SK-N-SH (cell line): ENCODE data around the gene KIF6. TPM values are rescaled to one million over a fixed set of nuclear protein-coding genes. Genes with fewer than 3 reads are reported as not detected.

ENCODE experiments used
- CTCF ChIA-PET: fragments of 300-600, 350-600 bp; formaldehyde crosslinking; extraction: SDS; loops from one replicate; lab custom pipeline; 2021; lab: Yijun Ruan, JAX
- POLR2A ChIA-PET: fragments of 350-600 bp; sonication (Branson Sonifier 250); formaldehyde crosslinking; extraction: SDS; loops from one replicate; lab custom pipeline; 2020; ENCODE audit warnings: antibody characterized with exemption, inconsistent platforms; lab: Yijun Ruan, JAX
- DNase-seq: peaks from one replicate; pipeline ENCODE4 v3.0.0; 2012
- H2AFZ ChIP-seq: fragments of 200-600 bp; sonication (generic); 2 replicates; pipeline ENCODE4 v1.8.1; 2016; ENCODE audit warnings: antibody characterized with exemption, mild to moderate bottlenecking, low read depth
- H3F3A ChIP-seq: fragments of 200-600 bp; sonication (generic); replicated peaks from 2 replicates; pipeline ENCODE3; 2016; ENCODE audit warnings: antibody characterized with exemption, mild to moderate bottlenecking; ENCODE audit not compliant: insufficient read depth
- H3K27ac ChIP-seq, 2 experiments: fragments of 200-500 bp in 1 of 2; fragments of 200-600 bp in 1 of 2; sonication (Bioruptor generic) in 1 of 2; sonication (generic), shearing (Covaris generic) in 1 of 2; 2 replicates each; pipeline versions ENCODE4 v1.5.1 to v1.6.1; 2014 to 2016; ENCODE audit warnings: low read depth in 2 of 2, inconsistent platforms in 1 of 2, low read length in 1 of 2, mild to moderate bottlenecking in 1 of 2, mixed read lengths in 1 of 2
- H3K27me3 ChIP-seq: fragments of 200-600 bp; sonication (generic), shearing (Covaris generic); 2 replicates; pipeline ENCODE4 v1.6.1; 2016; ENCODE audit warnings: mixed run types; ENCODE audit not compliant: insufficient read depth
- H3K36me3 ChIP-seq, 2 experiments: fragments of 200-500 bp in 1 of 2; fragments of 200-600 bp in 1 of 2; sonication (Bioruptor generic) in 1 of 2; sonication (generic) in 1 of 2; replicated peaks in 1 of 2; 2 replicates each; pipeline versions ENCODE3 to v1.5.1; 2014 to 2016; ENCODE audit warnings: low read length in 1 of 2, mild to moderate bottlenecking in 1 of 2; ENCODE audit not compliant: insufficient read depth in 2 of 2, control insufficient read depth in 1 of 2
- H3K4me1 ChIP-seq, 2 experiments: fragments of 200-500 bp in 1 of 2; fragments of 200-600 bp in 1 of 2; sonication (Bioruptor generic) in 1 of 2; sonication (generic), shearing (Covaris generic) in 1 of 2; 2 replicates each; pipeline versions ENCODE4 v1.5.1 to v1.6.1; 2014 to 2016; ENCODE audit warnings: low read depth in 1 of 2, low read length in 1 of 2, mixed run types in 1 of 2; ENCODE audit not compliant: insufficient read depth in 2 of 2, control insufficient read depth in 1 of 2
- H3K4me2 ChIP-seq: fragments of 200-600 bp; sonication (generic), shearing (Covaris generic); 2 replicates; pipeline ENCODE4 v1.6.1; 2017; ENCODE audit warnings: mixed run types
- H3K4me3 ChIP-seq, 2 experiments: fragments of 200-500 bp in 1 of 2; fragments of 200-600 bp in 1 of 2; sonication (Bioruptor generic) in 1 of 2; sonication (generic), shearing (Covaris generic) in 1 of 2; 2 replicates each; pipeline versions ENCODE4 v1.5.1 to v1.8.1; 2014 to 2016; ENCODE audit warnings: low read depth in 2 of 2, inconsistent platforms in 1 of 2, low read length in 1 of 2, mild to moderate bottlenecking in 1 of 2, mixed read lengths in 1 of 2, moderate library complexity in 1 of 2
- H3K79me2 ChIP-seq: fragments of 200-600 bp; sonication (generic); 2 replicates; pipeline ENCODE4 v1.8.1; 2017; ENCODE audit warnings: mild to moderate bottlenecking; ENCODE audit not compliant: insufficient read depth
- H3K9ac ChIP-seq: fragments of 200-600 bp; sonication (generic); 2 replicates; pipeline ENCODE4 v1.6.1; 2017; ENCODE audit warnings: mixed run types
- H3K9me2 ChIP-seq: fragments of 200-600 bp; sonication (generic); 2 replicates; pipeline ENCODE4 v1.6.1; 2017; ENCODE audit warnings: mixed run types
- H3K9me3 ChIP-seq: fragments of 200-600 bp; sonication (generic); 2 replicates; pipeline ENCODE4 v1.6.1; 2017; ENCODE audit warnings: mixed run types, mild to moderate bottlenecking, moderate library complexity
- H4K20me1 ChIP-seq: fragments of 200-600 bp; sonication (generic); 2 replicates; pipeline ENCODE4 v1.6.1; 2017; ENCODE audit warnings: mild to moderate bottlenecking, mixed run types; ENCODE audit not compliant: insufficient read depth
- JUND ChIP-seq: IDR thresholded peaks from 2 replicates; pipeline ENCODE4 v1.4.0; 2012
- POLR2AphosphoS5 ChIP-seq: IDR thresholded peaks from 2 replicates; pipeline ENCODE4 v1.6.1; 2012; ENCODE audit warnings: low read depth, low read length
- RFX5 ChIP-seq: IDR thresholded peaks from 2 replicates; pipeline ENCODE4 v1.6.1; 2012; ENCODE audit warnings: mild to moderate bottlenecking, improper control_type of control experiment, low read length
- SIN3A ChIP-seq: IDR thresholded peaks from 2 replicates; pipeline ENCODE4 v1.6.1; 2012; ENCODE audit warnings: low read depth, mild to moderate bottlenecking, low read length, moderate library complexity, borderline replicate concordance
- WGBS: methylation state at CpG from one replicate; pipeline ENCODE4 v1.1.6; 2017; ENCODE audit warnings: low lambda C conversion rate; 5-methylcytosine and 5-hydroxymethylcytosine counted together
- polyA plus RNA-seq, 3 experiments: library from polyadenylated mRNA; depleted of rRNA; stranded (reverse); fragments of >200 nt; gene quantifications; 2 replicates each; pipeline ENCODE4 v1.2.3, GENCODE V29; 2012
- TF ChIP-seq, protein P1 (sequence below): IDR thresholded peaks from 2 replicates; pipeline ENCODE4 v1.6.1; 2012; ENCODE audit warnings: mild to moderate bottlenecking, low read depth, low read length, moderate library complexity
- TF ChIP-seq, protein P2 (sequence below): fragments of 200-600 bp; sonication (generic); IDR thresholded peaks from 2 replicates; pipeline ENCODE4 v1.6.1; 2017; ENCODE audit warnings: antibody characterized with exemption, mild to moderate bottlenecking, moderate library complexity
- TF ChIP-seq, protein P3 (sequence below): IDR thresholded peaks from 2 replicates; pipeline ENCODE4 v1.4.0; 2012; ENCODE audit warnings: low read depth, borderline replicate concordance
- TF ChIP-seq, protein P4 (sequence below): IDR thresholded peaks from 2 replicates; pipeline ENCODE4 v1.4.0; 2012; ENCODE audit warnings: low read depth, borderline replicate concordance

KIF6 gene
- polyA plus RNA-seq, 1 of the 3 experiments (the other 2 are of a cell fraction): 0.13 TPM

DNA sequence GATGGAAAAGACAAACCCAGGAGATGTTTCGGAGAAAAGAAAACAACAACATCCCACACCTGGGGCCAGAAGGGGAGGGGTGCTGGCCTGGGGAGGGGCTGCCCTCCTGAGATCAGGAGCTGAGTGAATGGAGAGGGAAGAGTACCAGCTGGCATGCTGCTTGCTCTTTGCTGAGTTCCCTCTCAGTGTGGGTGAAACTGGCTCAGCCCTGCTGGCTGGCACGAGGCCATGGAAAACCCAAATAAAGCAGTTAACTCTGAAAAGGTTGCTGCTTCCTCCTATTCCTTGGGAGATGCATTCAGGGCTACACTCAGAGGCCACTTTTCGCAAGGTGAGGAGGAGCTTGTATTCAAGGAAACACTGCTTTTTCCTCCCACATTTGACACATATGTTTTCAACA is 394.7 kb downstream of the KIF6 start (continued):
- TF ChIP-seq, protein P1, sequence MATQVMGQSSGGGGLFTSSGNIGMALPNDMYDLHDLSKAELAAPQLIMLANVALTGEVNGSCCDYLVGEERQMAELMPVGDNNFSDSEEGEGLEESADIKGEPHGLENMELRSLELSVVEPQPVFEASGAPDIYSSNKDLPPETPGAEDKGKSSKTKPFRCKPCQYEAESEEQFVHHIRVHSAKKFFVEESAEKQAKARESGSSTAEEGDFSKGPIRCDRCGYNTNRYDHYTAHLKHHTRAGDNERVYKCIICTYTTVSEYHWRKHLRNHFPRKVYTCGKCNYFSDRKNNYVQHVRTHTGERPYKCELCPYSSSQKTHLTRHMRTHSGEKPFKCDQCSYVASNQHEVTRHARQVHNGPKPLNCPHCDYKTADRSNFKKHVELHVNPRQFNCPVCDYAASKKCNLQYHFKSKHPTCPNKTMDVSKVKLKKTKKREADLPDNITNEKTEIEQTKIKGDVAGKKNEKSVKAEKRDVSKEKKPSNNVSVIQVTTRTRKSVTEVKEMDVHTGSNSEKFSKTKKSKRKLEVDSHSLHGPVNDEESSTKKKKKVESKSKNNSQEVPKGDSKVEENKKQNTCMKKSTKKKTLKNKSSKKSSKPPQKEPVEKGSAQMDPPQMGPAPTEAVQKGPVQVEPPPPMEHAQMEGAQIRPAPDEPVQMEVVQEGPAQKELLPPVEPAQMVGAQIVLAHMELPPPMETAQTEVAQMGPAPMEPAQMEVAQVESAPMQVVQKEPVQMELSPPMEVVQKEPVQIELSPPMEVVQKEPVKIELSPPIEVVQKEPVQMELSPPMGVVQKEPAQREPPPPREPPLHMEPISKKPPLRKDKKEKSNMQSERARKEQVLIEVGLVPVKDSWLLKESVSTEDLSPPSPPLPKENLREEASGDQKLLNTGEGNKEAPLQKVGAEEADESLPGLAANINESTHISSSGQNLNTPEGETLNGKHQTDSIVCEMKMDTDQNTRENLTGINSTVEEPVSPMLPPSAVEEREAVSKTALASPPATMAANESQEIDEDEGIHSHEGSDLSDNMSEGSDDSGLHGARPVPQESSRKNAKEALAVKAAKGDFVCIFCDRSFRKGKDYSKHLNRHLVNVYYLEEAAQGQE: no peak
- TF ChIP-seq SIN3A (no peak), JUND (no peak)
- TF ChIP-seq, protein P2, sequence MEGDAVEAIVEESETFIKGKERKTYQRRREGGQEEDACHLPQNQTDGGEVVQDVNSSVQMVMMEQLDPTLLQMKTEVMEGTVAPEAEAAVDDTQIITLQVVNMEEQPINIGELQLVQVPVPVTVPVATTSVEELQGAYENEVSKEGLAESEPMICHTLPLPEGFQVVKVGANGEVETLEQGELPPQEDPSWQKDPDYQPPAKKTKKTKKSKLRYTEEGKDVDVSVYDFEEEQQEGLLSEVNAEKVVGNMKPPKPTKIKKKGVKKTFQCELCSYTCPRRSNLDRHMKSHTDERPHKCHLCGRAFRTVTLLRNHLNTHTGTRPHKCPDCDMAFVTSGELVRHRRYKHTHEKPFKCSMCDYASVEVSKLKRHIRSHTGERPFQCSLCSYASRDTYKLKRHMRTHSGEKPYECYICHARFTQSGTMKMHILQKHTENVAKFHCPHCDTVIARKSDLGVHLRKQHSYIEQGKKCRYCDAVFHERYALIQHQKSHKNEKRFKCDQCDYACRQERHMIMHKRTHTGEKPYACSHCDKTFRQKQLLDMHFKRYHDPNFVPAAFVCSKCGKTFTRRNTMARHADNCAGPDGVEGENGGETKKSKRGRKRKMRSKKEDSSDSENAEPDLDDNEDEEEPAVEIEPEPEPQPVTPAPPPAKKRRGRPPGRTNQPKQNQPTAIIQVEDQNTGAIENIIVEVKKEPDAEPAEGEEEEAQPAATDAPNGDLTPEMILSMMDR: no peak
- TF ChIP-seq, protein P3, sequence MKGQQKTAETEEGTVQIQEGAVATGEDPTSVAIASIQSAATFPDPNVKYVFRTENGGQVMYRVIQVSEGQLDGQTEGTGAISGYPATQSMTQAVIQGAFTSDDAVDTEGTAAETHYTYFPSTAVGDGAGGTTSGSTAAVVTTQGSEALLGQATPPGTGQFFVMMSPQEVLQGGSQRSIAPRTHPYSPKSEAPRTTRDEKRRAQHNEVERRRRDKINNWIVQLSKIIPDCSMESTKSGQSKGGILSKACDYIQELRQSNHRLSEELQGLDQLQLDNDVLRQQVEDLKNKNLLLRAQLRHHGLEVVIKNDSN: no peak
- TF ChIP-seq, protein P4, sequence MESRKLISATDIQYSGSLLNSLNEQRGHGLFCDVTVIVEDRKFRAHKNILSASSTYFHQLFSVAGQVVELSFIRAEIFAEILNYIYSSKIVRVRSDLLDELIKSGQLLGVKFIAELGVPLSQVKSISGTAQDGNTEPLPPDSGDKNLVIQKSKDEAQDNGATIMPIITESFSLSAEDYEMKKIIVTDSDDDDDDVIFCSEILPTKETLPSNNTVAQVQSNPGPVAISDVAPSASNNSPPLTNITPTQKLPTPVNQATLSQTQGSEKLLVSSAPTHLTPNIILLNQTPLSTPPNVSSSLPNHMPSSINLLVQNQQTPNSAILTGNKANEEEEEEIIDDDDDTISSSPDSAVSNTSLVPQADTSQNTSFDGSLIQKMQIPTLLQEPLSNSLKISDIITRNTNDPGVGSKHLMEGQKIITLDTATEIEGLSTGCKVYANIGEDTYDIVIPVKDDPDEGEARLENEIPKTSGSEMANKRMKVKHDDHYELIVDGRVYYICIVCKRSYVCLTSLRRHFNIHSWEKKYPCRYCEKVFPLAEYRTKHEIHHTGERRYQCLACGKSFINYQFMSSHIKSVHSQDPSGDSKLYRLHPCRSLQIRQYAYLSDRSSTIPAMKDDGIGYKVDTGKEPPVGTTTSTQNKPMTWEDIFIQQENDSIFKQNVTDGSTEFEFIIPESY: no peak

DNA sequence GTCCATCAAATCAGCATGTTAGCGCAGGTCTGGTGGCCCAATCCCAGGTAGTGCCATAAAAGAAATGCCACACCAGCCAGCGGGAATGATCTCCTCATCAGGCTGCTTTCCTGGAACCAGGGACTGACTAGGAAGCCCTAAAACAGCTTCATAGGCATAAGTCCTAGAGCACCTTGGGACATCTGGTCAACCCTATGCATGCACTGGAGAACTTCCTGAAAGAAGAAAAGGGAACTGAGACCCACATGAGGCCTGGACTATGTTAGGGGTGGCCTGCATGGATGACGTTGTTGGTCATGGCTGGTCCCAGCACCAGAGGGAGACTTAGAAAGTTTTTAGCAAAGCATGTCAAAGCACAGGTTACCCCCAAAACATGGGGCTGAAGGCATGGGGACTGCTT is 395.2 kb downstream of the KIF6 start:
- Histone ChIP-seq H3K4me2 (no peak overlapping the region), H3F3A (no peaks in the 10 kb centered on the region), H2AFZ (no peak overlapping the region), H3K9me2 (no peaks in the 10 kb centered on the region)
- no peak for TF ChIP-seq POLR2AphosphoS5
- no peak for TF ChIP-seq RFX5
- TF ChIP-seq, all 33 proteins: peak for 0
- no peaks in the 10 kb centered on the region for H4K20me1 ChIP-seq
- WGBS: 44% methylated on average over 3 of the region's 3 CpGs
- no peaks in the 10 kb centered on the region for H3K9me3 ChIP-seq
- no peak overlapping the region for H3K4me3 ChIP-seq
- ChIA-PET POLR2A (no interaction called here), CTCF (interaction anchor here (1.3 to 1.7 kb wide), 4 partner anchors 10 to 356 kb away, joined by 4 to 10 read pairs (median 6); no protein-coding TSS in a partner anchor)
- H3K79me2 ChIP-seq: no peaks in the 10 kb centered on the region
- H3K36me3 ChIP-seq: no peaks in the 10 kb centered on the region
- peaks cover 0 to 25% of the 10 kb centered on the region in 2 experiments; a peak in 2 of 4 replicates for H3K4me1 ChIP-seq
- DNase-seq: no peak
- H3K27ac ChIP-seq: no peak overlapping the region
- no peak overlapping the region for H3K9ac ChIP-seq
- no peaks in the 10 kb centered on the region for H3K27me3 ChIP-seq
